SK-N-SH treated with all-trans-retinoic acid at 6 μM for 48 hours (cell line): Measurements from ENCODE around the gene MEF2B.

Experiments
- ARNTL ChIP-seq: fragments of 450-650 bp; formaldehyde crosslinking; IDR thresholded peaks from 2 replicates; pipeline ENCODE4 v1.5.0; 2020; ENCODE audit warnings: low read depth, mild to moderate bottlenecking, moderate library complexity, borderline replicate concordance
- BACH2 ChIP-seq: fragments of 250-450 bp; sonication (Bioruptor Pico); IDR thresholded peaks from 2 replicates; pipeline ENCODE4 v1.9.0; 2021; ENCODE audit warnings: mild to moderate bottlenecking, borderline replicate concordance
- CSRNP3 ChIP-seq: fragments of 250-450 bp; sonication (Bioruptor Pico); IDR thresholded peaks from 2 replicates; pipeline ENCODE4 v1.5.1; 2021; ENCODE audit warnings: mild to moderate bottlenecking, moderate library complexity
- ESRRG ChIP-seq: fragments of 250-450 bp; sonication (Bioruptor Pico); IDR thresholded peaks from 2 replicates; pipeline ENCODE4 v1.6.1; 2021; ENCODE audit warnings: mild to moderate bottlenecking
- RARB ChIP-seq: fragments of 250-450 bp; sonication (Bioruptor Pico); IDR thresholded peaks from 2 replicates; pipeline ENCODE4 v1.8.0; 2021; ENCODE audit warnings: mild to moderate bottlenecking, moderate library complexity
- SNAI2 ChIP-seq: fragments of 250-450 bp; sonication (Bioruptor Pico); IDR thresholded peaks from 2 replicates; pipeline ENCODE4 v1.5.0; 2020; ENCODE audit warnings: mild to moderate bottlenecking, moderate library complexity
- ZC3H10 ChIP-seq: fragments of 250-450 bp; sonication (Bioruptor Pico); IDR thresholded peaks from 2 replicates; pipeline ENCODE4 v1.5.1; 2021; ENCODE audit warnings: mild to moderate bottlenecking, moderate library complexity
- ZFP3 ChIP-seq: fragments of 250-450 bp; sonication (Bioruptor Pico); IDR thresholded peaks from 2 replicates; pipeline ENCODE4 v1.5.0; 2020; ENCODE audit warnings: mild to moderate bottlenecking, moderate library complexity
- ZFP30 ChIP-seq: fragments of 450-650 bp; formaldehyde crosslinking; IDR thresholded peaks from 2 replicates; pipeline ENCODE4 v1.5.0; 2022; ENCODE audit warnings: mild to moderate bottlenecking, moderate library complexity
- TF ChIP-seq, protein P1 (sequence below): fragments of 250-450 bp; sonication (Bioruptor Pico); IDR thresholded peaks from 2 replicates; pipeline ENCODE4 v1.8.0; 2020; ENCODE audit warnings: mild to moderate bottlenecking, moderate library complexity, borderline replicate concordance
- TF ChIP-seq, protein P2 (sequence below): fragments of 250-450 bp; sonication (Bioruptor Pico); IDR thresholded peaks from 2 replicates; pipeline ENCODE4 v1.5.1; 2020; ENCODE audit warnings: low read depth, mild to moderate bottlenecking, moderate library complexity

DNA sequence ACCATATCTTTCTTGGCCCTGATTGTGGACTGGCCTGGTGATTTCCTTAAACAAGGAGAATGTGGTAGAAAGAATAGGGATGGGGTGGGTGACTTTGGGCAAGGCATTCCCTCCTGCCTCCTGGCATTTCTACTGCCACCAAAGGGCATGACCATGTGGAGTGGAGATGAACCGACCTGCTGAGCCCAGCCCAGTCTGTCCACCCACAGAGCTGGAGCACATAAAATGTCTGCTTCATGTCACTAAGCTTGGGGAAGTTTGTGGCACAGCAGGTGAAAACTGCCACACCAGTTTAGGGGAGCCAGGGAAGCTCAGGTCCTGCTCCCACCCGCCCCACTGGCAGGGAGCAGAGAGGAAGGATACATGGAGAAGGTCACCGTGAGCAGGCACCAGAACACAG lies 38.1 kb downstream of the MEF2B start:
- TF ChIP-seq SNAI2 (CRISPR knock-in tag) (no peak), ZFP3 (CRISPR knock-in tag) (no peak), ESRRG (CRISPR knock-in tag) (no peak), ZFP30 (CRISPR knock-in tag) (no peak), RARB (CRISPR knock-in tag) (no peak), ARNTL (CRISPR knock-in tag) (no peak), BACH2 (CRISPR knock-in tag) (no peak), ZC3H10 (CRISPR knock-in tag) (no peak), CSRNP3 (no peak)
- TF ChIP-seq, protein P1, sequence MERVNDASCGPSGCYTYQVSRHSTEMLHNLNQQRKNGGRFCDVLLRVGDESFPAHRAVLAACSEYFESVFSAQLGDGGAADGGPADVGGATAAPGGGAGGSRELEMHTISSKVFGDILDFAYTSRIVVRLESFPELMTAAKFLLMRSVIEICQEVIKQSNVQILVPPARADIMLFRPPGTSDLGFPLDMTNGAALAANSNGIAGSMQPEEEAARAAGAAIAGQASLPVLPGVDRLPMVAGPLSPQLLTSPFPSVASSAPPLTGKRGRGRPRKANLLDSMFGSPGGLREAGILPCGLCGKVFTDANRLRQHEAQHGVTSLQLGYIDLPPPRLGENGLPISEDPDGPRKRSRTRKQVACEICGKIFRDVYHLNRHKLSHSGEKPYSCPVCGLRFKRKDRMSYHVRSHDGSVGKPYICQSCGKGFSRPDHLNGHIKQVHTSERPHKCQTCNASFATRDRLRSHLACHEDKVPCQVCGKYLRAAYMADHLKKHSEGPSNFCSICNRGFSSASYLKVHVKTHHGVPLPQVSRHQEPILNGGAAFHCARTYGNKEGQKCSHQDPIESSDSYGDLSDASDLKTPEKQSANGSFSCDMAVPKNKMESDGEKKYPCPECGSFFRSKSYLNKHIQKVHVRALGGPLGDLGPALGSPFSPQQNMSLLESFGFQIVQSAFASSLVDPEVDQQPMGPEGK (CRISPR knock-in tag) = no peak
- TF ChIP-seq, protein P2, sequence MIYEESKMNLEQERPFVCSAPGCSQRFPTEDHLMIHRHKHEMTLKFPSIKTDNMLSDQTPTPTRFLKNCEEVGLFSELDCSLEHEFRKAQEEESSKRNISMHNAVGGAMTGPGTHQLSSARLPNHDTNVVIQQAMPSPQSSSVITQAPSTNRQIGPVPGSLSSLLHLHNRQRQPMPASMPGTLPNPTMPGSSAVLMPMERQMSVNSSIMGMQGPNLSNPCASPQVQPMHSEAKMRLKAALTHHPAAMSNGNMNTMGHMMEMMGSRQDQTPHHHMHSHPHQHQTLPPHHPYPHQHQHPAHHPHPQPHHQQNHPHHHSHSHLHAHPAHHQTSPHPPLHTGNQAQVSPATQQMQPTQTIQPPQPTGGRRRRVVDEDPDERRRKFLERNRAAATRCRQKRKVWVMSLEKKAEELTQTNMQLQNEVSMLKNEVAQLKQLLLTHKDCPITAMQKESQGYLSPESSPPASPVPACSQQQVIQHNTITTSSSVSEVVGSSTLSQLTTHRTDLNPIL (CRISPR knock-in tag) = no peak
